Psoas muscle (tissue), 8 donors: Measurements from ENCODE around the gene GRIN2C. TPM values are rescaled to one million over a fixed set of nuclear protein-coding genes. Genes with fewer than 3 reads are reported as not detected.

Source experiments
- ATAC-seq, 4 donors: fragments of 200-7000 bp; cut with Tn5 transposase; one replicate each; pipeline ENCODE4 v1.9.1; 2020; ENCODE audit warnings: moderate library complexity in 3 of 4, mild to moderate bottlenecking in 2 of 4
- DNase-seq, 2 donors: peaks; one replicate each; pipeline ENCODE4 v3.0.0-alpha.2; 2020
- H3K27ac ChIP-seq: fragments of 200-600 bp; one replicate; pipeline ENCODE4 v1.8.0; 2022
- H3K27me3 ChIP-seq, 3 donors: fragments of 200-600 bp in 1 of 3; one replicate each; pipeline versions ENCODE4 v1.6.1 to v1.8.0; 2013 to 2022; ENCODE audit warnings: low read length in 2 of 3, mild to moderate bottlenecking in 2 of 3, moderate library complexity in 1 of 3; ENCODE audit not compliant: insufficient read depth in 3 of 3
- H3K36me3 ChIP-seq, 2 donors: fragments of 200-600 bp in 1 of 2; one replicate each; pipeline versions ENCODE4 v1.6.1 to v1.8.0; 2013 to 2022; ENCODE audit warnings: low read depth in 1 of 2, mild to moderate bottlenecking in 1 of 2, moderate library complexity in 1 of 2; ENCODE audit not compliant: insufficient read depth in 1 of 2
- H3K4me1 ChIP-seq: fragments of 200-600 bp; one replicate; pipeline ENCODE4 v1.8.0; 2022
- H3K4me3 ChIP-seq: fragments of 200-600 bp; one replicate; pipeline ENCODE4 v1.8.0; 2022; ENCODE audit warnings: mild to moderate bottlenecking
- H3K9me3 ChIP-seq: fragments of 200-600 bp; one replicate; pipeline ENCODE4 v1.8.0; 2022
- CTCF ChIP-seq: fragments of 200-600 bp; IDR thresholded peaks from one replicate; pipeline ENCODE4 v1.8.0; 2022; ENCODE audit warnings: antibody characterized with exemption
- WGBS, 3 donors: extraction: QIAGEN DNeasy Blood & Tissue Kit; methylation state at CpG; one replicate each; pipeline versions ENCODE4 v1.1.6 to v1.1.7; 2013; 5-methylcytosine and 5-hydroxymethylcytosine counted together
- intact Hi-C, 2 donors: fragments of 100-400 bp; cut with DNase I; formaldehyde crosslinking; loops; one replicate each; pipeline versions ENCODE4 v1.11.0 to v1.14.2; 2022
- polyA plus RNA-seq, 3 donors: library from polyadenylated mRNA; stranded (reverse); fragments of 200-250 nt; gene quantifications; one replicate each; pipeline ENCODE4 v1.2.3, GENCODE V29; 2013
- total RNA-seq, 4 donors: library from RNA; stranded (reverse); fragmentation: NEBNext Ultra II Directional in 2 of 4; extraction: Animal tissue kit (Norgen Biotek cat#: 25700) in 2 of 4; gene quantifications; one replicate each; pipeline versions ENCODE4 v1.2.1 to v1.2.4, GENCODE V29; 2021 to 2023
- donor health status: healthy with polysubstance abuse.
- donor health status: DM: no; HTN: no; CAD: no; lungs with moderate emphysema.
- donor health status: Bipolar disorder and iron deficiency.
- donor health status: healthy.
- donor health status: DM: yes; HTN: yes; CAD: no.
- donor health status: DM: no; HTN: no; CAD: no.
- donor health status: DM: no; HTN: no; CAD: no.
- donor health status: DM: yes; HTN: yes; CAD: no.

GRIN2C gene
- total and polyA plus RNA-seq, 7 donors: 0.06 to 0.74 (median 0.32) TPM

- Histone ChIP-seq H3K36me3 (peaks cover 0 to 7% of the 10 kb centered on the region in 2 donors), H3K4me3 (no peak overlapping the region), H3K9me3 (no peaks in the 10 kb centered on the region), H3K4me1 (no peaks in the 10 kb centered on the region), H3K27me3 (no peaks in the 10 kb centered on the region), H3K27ac (no peak overlapping the region)
- 53 to 76% (median 62%) methylated on average over 6 of the region's 6 CpGs for WGBS, 3 donors
- intact Hi-C loops: no loop called here
- ATAC-seq: no peak
- TF ChIP-seq CTCF: no peak
- no peak for DNase-seq
These were observed 51.8 kb downstream of the GRIN2C start for GRCh38 chr17:74807925-74808324.

- DNase-seq (no peak), ATAC-seq (no peak)
- TF ChIP-seq CTCF: no peak
- intact Hi-C loops: no loop called here
- no peak overlapping the region for H3K4me3 ChIP-seq
- 84 to 89% (median 87%) methylated on average over 13 of the region's 13 CpGs for WGBS, 3 donors
- H3K27me3 ChIP-seq: no peaks in the 10 kb centered on the region
- no peak overlapping the region for H3K27ac ChIP-seq
- no peaks in the 10 kb centered on the region for H3K9me3 ChIP-seq
- no peaks in the 10 kb centered on the region for H3K4me1 ChIP-seq
- H3K36me3 ChIP-seq: peaks cover 0 to 7% of the 10 kb centered on the region in 2 donors
These were observed 52.2 kb downstream of the GRIN2C start for GRCh38 chr17:74807441-74807840.

GRCh38 chr17:74806334-74806733, 53.4 kb downstream of the GRIN2C start:
- Histone ChIP-seq H3K4me1 (no peaks in the 10 kb centered on the region), H3K4me3 (no peak overlapping the region), H3K36me3 (peaks cover 0 to 7% of the 10 kb centered on the region in 2 donors), H3K27ac (no peak overlapping the region), H3K27me3 (no peaks in the 10 kb centered on the region), H3K9me3 (no peaks in the 10 kb centered on the region)
- ATAC-seq: no peak
- TF ChIP-seq CTCF: no peak
- DNase-seq: no peak
- intact Hi-C loops: no loop called here
- WGBS, 3 donors: 87 to 89% (median 87%) methylated on average over 10 of the region's 10 CpGs

- Histone ChIP-seq H3K4me3 (no peak overlapping the region), H3K27ac (no peak overlapping the region), H3K36me3 (peaks cover 0 to 11% of the 10 kb centered on the region in 2 donors), H3K4me1 (no peaks in the 10 kb centered on the region), H3K27me3 (no peaks in the 10 kb centered on the region), H3K9me3 (no peaks in the 10 kb centered on the region)
- DNase-seq (no peak), ATAC-seq (peak; percentile 60 to 80 (median 72))
- TF ChIP-seq CTCF: no peak
- intact Hi-C loops: no loop called here
- 61 to 77% (median 68%) methylated on average over 13 to 15 of the region's 15 CpGs for WGBS, 3 donors
These were observed 54.1 kb downstream of the GRIN2C start for GRCh38 chr17:74805591-74805991.

- Histone ChIP-seq H3K9me3 (no peaks in the 10 kb centered on the region), H3K36me3 (peaks cover 0 to 20% of the 10 kb centered on the region in 2 donors), H3K27me3 (no peaks in the 10 kb centered on the region), H3K4me1 (no peaks in the 10 kb centered on the region), H3K4me3 (no peak overlapping the region), H3K27ac (no peak overlapping the region)
- intact Hi-C loops: loop anchor here in 1 of 2 donors (5.0 kb wide), 1 partner anchor 43 kb away; no protein-coding TSS in a partner anchor
- TF ChIP-seq CTCF: no peak
- ATAC-seq (no peak), DNase-seq (no peak)
- 95 to 99% (median 99%) methylated on average over 7 of the region's 7 CpGs for WGBS, 3 donors
These were observed 55.0 kb downstream of the GRIN2C start for GRCh38 chr17:74804683-74805082.
